K562 (cell line): Measurements from ENCODE around the gene PRDM16. TPM values are rescaled to one million over a fixed set of nuclear protein-coding genes. Genes with fewer than 3 reads are reported as not detected.

Experiments
- CHD7 ChIP-seq: fragments of 200-600 bp; sonication (generic); IDR thresholded peaks from one replicate; pipeline ENCODE4 v1.6.1; 2012; ENCODE audit warnings: mild to moderate bottlenecking, low read depth, low read length, inconsistent platforms
- ETV1 ChIP-seq: fragments of 450-650 bp; conservative IDR thresholded peaks from 2 replicates; pipeline ENCODE4 v1.6.1; 2016; ENCODE audit warnings: missing genetic modification characterization, control low read depth, low read depth, missing compliant biosample characterization
- MCM5 ChIP-seq: fragments of 450-650 bp; IDR thresholded peaks from 2 replicates; pipeline ENCODE4 v1.6.1; 2016; ENCODE audit warnings: low read depth
- NFIX ChIP-seq: fragments of 250-450 bp; sonication (Bioruptor Pico); IDR thresholded peaks from 2 replicates; pipeline ENCODE4 v1.4.0; 2020; ENCODE audit warnings: low read depth, mild to moderate bottlenecking, moderate library complexity
- SP1 ChIP-seq: sonication (generic); formaldehyde crosslinking; IDR thresholded peaks from 2 replicates; pipeline ENCODE4 v1.8.1; 2022; ENCODE audit warnings: mild to moderate bottlenecking, missing genetic modification reagents
- polyA plus RNA-seq, 8 experiments: library from polyadenylated mRNA; depleted of rRNA in 4 of 8; stranded (reverse) in 5 of 8; unstranded in 3 of 8; fragments of >200 nt; fragmentation: Nextera tagmentation in 2 of 8; fragmentation: Illumina TruSeq in 1 of 8; extraction: Ambion mirVana in 2 of 8; extraction: Trizol in 1 of 8; gene quantifications; 2 replicates each; pipeline versions ENCODE4 v1.2.1 to v1.2.3, GENCODE V29; 2011 to 2014; ENCODE audit warnings: inconsistent platforms in 1 of 8, missing spikeins in 1 of 8
- total RNA-seq, 7 experiments: library from RNA; depleted of rRNA in 6 of 7; stranded (reverse); fragments of >200 nt in 6 of 7; fragmentation: Illumina TruSeq in 2 of 7; extraction: Trizol in 2 of 7; gene quantifications; 2 replicates each; pipeline versions ENCODE4 v1.2.1 to v1.2.3, GENCODE V29; 2011 to 2021; ENCODE audit warnings: low replicate concordance in 1 of 7

Gene PRDM16
- total and polyA plus RNA-seq, 9 of the 15 experiments (the other 6 are each of a cell fraction or from before 2014, with no cell fraction given), result 0.10 to 0.27 TPM; not detected in 7

DNA sequence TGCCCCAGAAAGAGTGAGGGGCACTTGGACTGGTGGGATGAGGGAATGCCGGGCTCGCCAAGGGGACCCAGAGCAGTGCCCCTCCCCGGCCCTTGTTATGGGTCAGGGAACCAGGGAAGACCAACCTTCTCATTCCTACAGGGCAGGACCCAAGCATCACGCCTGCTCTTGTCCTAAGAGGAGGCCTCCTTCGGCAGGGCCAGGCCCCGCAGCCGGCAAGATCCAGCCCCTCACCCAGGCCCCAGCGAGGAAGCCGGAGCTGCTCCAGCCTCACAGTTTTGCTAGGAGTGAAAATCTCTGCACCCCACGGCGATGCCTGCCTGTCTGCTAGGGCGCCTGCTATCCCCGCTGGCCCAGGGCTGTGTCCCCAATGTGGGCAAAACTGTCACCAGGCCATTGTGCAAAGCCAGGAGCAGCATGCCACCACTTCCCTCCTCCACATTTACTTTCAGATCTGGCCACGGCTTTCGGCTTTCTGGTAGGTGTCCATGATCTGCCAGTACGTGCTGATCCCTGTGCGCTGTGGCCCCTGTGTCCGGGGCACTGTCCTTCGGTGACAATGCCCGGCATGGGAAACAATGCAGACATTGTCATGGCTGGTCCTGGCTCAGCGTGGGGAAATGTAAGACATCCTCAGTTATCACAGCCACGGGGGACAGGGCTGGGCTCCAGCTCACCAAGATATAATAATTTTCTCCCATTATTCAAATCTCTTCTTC is 38.2 kb upstream of the PRDM16 start (continued):
- TF ChIP-seq CHD7 (no peak), MCM5 (no peak), NFIX (CRISPR knock-in tag) (no peak), ETV1 (tag) (no peak), SP1 (CRISPR knock-in tag) (no peak)
